ENCODE measurements around the gene PTPN2.
A peak's percentile ranks its signal among the peaks of the same experiment; 100 is the strongest.

PTPN2 gene

DNA sequence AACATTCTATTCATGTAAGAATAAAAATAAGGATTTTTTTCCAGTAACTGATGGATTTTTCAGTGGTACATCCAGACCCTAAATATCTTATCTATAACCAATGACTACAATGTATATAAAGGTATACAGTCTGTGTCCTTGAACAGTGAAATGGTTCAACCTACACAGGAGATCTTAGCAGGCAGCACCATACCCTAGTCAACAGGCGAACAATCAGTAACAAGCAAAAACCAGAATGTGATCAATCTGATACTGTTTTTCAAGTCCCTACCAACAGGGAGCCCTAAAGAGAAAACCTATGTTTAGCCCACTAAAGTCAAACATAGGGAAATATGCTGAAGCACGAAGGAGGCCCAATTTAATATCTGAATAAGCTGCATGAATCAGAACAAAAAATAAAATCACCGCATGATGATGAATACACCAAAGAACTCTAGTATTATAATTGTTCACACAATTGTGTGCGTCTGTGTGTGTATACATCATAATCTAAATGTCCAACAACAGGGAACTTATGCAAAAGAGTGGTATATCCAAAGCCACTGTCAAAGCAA lies 26.0 kb downstream of the PTPN2 start:
- no peak for DNase-seq (ENCODE audit: low spot score)

DNA sequence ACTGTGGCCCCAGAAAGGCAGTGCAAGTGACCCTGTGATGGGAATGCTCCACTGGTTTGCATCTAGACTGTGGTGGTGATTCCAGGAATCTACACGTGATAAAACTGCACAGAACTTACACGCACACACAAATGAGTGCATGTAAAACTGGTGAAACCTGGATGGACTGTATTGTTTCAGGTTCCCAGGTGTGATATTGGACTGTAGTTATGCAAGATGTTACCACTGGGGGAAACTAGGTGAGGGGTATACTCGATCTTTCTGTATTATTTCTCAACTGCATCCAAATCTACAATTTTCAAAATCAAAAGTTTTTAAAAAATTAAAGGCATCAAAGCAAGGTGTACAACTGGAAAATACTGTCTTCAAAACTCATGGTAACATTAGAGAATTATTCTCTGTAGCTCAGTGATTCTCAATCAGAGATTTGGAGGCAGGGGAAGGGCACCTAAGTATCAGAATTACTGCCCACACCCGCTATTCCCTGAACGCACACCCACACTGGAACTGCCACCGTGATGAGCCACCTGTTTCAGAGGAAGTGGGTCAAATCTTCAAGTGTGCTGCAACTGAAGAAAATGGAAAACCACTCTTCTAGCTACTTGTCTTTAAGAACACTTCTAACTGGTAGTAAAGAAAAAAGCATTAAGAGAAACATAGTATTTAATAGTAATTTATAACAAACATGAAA lies 26.7 kb downstream of the PTPN2 start:
- DNase-seq (ENCODE audit: low spot score): no peak

DNA sequence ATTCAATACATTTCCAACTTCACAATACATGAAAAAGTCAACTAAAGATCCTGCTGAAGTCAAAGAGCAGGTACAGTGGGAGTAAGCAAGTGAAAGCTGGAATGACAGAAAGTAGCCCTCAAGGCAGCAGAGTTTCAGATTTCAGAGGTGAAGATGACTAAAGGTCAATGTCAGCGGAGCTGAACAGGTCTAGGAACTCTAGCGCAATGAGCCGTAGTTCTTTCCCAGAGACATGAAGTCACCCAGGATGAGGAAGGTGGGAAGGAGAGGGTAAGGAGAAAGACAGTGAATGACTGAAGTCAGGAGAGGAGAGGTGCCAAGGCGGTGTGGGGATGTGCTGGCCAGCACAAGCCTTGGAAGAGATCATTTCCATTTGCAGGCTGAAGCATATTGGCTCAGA lies 28.1 kb downstream of the PTPN2 start:
- no peak for DNase-seq (ENCODE audit: low spot score)

DNA sequence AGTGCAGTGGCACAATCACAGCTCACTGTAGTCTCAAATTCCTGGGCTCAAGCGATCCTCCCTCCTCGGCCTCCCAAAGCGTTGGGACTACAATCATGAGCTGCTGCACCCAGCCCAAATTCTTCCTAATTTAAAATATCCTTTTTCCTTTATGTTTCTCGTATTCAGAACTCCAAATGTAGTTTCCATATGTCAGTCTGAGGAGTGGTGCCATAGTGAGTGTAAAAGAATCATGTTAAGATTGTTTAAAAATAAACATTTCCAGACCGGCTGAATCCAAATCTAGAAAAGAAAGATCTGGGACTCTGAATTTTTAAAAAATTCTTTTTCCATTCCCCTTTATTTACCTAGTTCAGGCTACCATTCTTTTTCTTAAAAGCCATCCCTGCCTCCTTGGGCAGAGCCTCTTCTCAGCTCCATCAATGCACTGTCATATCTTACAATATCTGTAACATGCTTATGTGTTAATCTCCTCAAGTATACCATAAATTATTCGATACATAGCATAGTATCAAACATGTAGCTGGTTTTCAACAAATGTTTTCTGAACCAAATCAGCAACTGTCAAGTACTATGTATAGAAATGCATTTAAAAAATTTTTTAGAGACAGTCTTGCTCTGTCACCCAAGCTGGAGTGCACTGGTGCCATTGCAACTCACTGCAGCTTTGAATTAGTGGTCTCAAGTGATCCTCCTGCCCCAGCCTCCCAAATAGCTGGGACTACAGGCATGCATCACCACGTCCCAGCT lies 31.3 kb downstream of the PTPN2 start:
- DNase-seq (ENCODE audit: low spot score): no peak

DNA sequence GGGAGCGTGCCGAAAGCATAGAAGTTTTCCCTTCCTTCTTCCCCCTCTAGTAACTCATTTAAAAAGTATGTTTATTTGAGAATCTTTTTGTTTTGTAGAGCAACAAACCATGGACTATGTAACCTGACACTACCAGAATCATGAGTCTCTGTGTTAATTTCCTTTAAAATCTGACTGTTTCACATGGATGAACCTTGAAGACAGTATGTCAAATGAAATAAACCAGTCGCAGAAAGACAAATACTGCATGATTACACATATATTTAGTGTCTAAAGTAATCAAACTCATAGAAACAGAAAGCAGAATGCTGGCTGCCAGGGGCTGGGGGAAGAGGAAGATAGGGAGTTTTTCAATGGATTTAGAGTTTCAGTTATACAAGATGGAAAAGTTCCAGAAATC lies 32.3 kb downstream of the PTPN2 start:
- DNase-seq (ENCODE audit: low spot score): no peak

DNA sequence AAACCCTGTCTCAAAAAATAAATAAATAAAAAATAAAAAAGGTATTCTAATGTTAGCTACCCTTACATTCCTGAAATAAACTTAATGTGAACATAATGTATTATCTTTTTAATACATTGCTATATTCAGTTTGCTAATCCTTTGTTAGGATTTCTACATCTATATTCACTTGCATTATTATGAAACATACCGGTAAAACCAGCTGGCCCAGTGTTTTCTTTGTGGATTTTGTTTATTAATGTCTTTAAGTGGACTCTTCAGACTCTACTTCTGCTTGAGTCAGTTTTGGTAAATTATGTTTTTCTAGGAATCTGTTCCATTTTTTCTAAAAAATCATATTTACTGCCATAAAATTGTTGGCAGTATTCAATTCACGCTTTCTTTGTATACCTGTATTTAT lies 34.5 kb downstream of the PTPN2 start:
- DNase-seq (ENCODE audit: low spot score): no peak

DNA sequence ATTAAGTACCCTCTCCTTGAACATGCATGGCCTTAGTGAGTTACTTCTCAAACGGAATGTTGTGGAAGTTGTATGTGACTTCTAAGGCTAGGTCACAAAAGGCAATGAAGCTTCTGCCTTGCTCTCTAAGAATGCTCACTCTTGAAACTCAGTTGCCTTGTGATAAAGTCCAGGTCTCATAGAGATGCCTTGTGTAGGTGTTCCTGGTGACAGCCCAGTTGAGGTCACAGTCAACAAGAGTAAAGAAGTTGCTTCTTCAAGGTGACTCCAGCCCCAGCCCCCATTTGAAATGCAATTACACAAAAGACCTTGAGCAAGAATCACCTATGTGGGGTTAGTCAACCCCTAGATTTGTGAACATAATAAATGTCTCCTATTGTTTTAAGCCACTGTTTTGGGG lies 35.6 kb downstream of the PTPN2 start:
- no peak for DNase-seq (ENCODE audit: low spot score)

DNA sequence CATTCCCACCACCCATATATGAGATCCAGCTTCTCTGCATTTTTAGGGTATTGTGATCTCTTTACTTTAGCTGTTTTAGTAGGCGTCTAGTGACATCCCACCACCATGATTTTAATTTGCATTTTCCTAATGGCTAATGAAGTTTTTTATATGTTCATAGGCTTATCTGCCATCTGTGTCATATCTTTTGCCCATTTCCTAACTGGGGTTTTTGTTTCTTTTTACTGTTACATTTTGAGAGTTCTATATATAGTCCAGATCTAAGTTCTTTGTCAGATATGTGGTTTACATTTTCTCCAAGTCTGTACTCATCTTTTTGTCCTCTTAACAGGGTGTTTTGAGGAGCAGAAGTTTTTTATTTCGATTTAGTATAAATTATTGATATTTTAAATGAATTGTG lies 39.6 kb downstream of the PTPN2 start:
- DNase-seq (ENCODE audit: low spot score): no peak

DNA sequence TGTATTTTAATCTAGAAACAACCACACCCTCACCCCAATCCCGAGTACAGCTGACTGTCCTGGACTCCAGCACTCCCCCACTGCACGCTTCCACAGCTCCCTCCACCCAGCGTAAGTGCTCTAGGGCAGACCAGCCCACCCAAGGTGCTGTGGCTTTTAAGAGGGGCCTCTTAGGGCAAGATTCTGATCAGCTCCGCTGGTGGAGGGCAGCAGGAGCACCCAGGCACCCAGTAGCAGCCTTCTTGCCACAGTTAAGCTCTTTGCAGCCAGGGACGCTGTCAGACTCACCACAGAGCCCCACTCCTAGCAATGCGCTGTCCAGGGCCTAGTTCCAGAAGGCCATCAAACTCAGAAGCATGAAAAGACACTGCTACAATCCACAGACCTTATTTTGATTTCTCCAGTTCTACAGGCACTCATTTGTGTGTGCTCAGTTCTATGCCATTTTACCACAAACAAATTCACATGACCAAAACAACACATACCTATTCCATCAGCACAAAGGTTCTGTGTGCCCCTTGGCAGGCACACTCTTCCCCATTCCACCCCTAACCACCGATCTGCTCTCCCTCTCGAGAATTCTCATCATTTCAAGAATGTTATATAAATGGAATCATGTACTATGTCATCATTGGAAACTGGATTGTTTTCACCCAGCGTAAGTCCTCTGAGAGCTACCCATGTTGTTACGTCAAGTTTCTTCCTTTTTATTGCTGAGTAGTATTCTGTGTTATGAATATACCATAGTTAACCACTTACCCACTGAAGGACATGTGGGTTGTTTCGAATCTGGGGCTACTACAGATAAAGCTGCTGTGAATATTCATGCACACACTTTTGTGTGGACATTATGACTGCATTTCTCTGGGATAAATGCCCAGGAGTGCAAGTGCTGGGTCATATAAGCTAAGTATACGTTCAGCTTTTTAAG lies 40.4 kb downstream of the PTPN2 start:
- DNase-seq (ENCODE audit: low spot score): no peak

DNA sequence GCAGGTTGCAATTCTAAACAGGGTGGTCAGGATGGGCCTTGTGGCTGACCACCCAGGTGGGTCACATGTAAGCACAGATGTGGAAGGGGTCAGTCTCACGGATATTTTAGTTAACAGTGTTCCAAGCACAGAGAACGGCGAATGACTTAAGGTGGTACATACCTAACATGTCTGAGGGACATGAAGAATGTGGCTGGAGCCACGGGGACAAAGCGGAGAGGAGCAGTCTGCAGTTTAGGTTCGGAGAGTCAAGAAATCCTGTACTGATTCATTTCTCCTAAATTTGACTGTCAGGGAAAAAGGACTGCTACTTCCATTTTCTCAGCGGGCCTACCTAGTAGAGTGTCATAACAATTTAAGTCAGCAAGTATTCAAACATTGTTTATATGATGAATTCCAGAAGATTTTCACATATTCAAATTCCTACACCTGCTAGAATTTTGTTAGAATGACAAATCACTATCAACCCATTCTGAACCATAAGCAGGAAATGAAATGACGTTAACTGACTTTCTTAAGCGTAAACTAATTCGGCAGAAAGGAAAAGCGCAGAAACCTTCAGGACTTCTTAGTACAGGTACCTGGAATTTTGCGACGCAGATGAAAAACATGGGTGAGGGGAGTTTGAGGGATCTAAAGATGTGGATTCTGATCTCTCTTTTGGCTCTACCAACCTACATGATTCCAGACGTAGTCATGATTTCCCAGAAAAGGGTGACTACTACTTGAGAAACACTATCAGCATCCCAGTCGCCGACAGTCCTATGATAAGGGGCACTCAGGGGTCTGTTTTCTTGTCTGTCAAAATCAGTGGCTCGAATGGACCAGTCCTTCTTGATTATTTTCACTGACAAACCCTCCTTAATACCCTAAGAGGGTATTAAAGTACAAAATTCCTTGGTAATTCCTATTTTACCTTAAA lies 41.3 kb downstream of the PTPN2 start:
- DNase-seq (ENCODE audit: low spot score): no peak

DNA sequence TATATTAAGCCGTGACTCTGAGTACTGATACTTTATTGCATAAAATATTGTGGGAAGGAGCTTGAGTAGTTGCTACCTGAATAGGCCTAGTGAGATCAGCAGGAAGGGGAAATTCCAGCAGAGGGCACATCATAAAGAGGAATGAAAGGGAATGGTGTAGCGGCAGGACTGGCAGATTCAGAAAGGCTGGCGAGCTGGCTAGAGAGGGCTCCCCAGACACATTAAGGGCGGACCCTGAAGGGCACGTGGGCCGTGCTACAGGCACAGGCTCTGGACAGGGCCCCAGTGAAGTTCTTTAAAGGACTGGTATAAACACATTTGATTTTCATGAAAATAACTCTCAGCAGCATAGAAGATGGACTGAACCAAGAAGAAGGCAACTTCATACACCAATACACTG lies 43.0 kb downstream of the PTPN2 start:
- no peak for DNase-seq (ENCODE audit: low spot score)

DNA sequence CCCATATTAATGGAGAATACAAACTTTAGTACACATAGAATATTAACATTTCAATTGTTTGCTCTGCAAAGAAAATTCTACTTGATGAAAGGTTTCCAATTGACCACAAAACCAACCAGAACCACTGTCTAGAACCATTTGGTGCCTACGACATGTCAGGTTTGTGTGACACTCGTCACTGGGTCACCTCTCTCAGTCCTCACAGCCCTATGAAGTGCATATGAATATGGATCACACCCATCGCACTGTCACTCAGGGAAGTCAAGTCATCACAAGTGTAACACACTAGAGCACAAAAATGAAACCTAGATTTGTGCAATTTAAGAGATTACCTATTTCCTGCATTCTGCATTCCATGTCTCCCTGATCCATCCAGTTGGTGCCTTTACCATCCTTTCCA lies 43.7 kb downstream of the PTPN2 start:
- no peak for DNase-seq (ENCODE audit: low spot score)

DNA sequence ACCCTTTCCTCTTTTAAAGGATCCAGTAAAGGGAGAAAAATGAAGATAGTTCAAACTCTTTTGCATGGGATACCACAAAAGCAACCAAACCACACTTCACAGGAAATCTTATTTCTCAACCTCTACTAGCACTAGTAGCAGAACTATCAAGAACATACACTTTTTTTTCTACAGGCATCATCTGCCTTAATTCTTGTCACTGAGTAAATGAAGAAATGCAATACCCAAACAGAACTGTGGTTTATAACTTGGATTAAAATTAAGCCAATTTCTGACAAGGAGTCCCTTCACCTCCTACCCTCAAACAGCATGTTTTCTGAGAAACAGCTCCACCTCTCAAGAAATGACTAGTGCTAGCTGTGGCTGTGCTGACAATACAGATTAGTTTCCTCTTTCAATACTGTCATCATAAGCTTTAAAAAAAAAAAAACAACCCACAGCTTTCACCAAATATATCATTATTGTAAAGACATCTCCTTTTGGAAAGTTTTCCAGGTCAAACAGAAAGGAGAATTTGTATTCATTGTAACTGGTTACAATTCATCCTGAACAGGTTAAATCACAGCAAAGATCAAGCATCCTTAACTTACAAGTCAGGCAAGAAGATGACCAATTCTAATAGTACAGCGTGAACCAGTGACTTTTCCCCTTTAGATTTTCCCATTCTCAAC lies 44.4 kb downstream of the PTPN2 start:
- DNase-seq (ENCODE audit: low spot score): peak; percentile 25

DNA sequence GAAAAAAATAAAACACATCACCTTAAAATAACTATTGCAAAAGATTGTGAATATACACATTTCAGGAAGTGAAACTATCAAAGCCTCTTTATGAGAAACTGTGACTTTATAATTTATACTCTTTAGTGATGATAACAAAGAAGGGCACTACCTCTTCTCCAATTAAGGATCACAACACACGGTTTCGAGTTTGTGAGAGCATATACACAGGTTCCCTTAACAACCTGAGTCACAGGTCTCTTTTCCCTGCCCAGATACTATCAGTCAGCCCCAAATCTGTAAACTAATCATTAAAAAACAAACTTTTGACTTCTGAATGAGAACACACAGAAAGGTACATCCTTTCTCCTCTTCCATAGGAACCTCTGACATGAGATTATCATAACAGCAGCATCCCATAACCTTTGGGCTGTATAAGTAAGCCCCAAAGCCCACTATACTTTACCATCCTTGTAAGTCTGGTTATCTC lies 44.9 kb downstream of the PTPN2 start:
- no peak for DNase-seq (ENCODE audit: low spot score)

DNA sequence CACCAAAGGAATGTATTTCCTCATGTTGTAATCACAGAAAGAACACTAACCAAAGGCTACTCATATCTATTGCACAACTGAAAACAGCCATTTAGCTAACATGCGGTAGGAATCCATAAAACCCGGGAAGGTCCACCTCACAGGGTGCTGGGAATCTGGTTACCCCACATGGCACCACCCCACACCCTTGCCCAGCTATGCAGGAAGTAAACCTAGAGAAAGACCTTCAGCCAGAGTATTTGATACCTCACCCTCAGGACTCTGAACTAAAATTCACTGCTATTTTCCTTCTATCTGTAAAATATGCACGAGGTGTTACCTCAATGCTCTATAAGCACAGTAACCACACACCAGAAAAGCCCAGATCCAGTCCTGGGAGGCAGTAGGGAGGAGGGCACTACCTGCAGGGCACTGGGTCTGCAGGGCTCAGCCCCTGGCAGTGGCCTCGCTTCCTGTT lies 45.8 kb downstream of the PTPN2 start:
- DNase-seq (ENCODE audit: low spot score): no peak

DNA sequence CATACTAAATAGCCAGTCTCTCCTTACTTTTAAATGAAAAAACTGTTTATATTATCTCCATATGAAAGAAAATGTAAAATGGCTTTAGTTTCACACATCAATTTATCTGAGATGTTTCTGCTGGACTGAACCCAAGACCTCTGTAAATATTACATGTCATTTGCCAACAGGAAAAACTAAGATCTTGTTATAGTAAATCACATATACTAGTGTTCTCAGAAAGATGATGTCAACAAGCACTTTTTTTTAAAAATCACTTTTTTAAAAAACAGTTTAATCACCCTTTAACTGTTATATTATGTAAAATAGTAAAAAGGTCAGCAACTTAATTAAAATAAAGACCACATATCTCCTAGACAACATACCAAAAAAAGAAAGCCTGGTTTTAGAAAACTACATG lies 46.3 kb downstream of the PTPN2 start:
- no peak for DNase-seq (ENCODE audit: low spot score)

DNA sequence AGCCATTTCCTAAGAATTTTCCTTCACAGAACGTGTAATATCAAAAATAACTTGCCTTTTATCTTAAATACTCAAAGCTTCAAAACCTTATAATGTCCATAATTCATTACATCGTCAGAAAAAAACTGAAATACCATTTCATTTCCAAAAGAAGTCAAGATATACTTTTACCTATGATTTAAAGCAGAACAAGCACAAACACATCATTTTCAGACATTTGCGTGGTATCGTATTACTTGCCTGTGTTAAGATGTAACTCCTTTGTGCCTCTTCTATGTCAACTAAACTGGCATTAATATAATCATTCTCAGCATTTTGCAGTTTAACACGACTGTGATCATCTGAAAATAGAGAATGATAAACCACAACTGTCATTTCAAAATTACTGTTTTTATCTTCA lies 47.5 kb downstream of the PTPN2 start:
- no peak for DNase-seq (ENCODE audit: low spot score)

DNA sequence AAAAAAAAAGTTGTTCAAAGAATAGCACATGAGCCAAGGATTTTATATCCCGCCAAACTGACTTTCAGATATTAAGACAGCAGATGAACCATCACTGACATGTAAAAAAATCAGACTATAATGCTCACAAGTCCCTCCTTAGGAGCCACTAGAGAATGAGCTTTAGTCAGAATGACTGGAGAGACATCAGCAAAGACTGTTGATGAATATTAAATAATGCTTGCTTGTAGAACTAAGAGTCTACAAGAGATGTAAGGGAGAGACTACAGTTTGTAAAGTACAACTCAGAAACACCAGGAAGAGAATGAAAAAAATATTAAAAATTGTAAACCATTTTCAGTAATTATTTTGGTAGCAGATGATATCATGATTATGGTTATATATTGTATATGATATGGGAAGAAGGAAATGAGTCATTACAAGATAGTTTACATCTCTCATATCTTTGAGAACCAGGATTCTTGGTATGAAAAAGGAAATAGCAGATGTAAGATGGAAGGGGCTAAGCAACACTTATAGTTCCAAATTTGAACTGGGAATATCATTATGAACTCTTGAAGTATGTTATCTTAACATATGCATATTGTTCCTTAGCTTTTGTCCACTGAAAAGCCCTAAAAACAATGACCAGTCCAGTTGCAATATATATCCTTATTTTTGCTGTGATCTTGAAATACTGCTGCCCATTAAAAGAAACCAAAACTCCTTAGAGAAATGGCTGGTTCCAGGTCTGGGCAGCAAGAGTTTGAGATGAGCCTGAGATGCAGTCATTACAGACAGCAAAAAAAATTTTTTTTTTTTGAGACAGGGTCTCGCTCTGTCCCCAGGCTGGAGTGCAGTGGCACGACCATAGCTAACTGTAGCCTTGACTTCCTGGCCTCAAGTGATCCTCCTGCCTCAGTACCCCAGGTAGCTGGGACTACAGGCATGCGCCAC lies 55.7 kb downstream of the PTPN2 start:
- DNase-seq (ENCODE audit: low spot score): no peak

DNA sequence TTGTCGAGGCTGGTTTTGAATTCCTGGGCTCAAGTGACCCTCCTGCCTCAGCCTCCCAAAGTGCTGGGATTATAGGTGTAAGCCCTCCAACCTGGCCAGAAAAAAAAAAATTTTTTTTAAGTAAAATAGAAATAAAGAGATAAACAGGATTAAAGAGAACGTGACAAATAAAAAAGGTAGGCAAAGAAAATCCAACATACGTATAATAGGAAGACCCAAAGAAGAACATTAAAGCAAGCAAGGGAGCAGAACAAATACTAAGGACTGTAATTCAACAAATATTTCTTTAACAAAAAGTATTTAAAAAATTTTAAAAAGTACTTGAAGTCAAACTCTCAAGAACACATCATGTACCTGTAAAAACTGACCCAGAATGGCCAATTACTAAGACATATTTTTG lies 56.4 kb downstream of the PTPN2 start:
- no peak for DNase-seq (ENCODE audit: low spot score)
